ENCODE results near the gene ZNF365. TPM values are rescaled to one million over a fixed set of nuclear protein-coding genes. Genes with fewer than 3 reads are reported as not detected.

Gene ZNF365
- total and polyA plus RNA-seq, 2 of the 8 experiments (the other 6 are each of a cell fraction or from before 2014, with no cell fraction given) = 0.41 to 0.43 TPM

DNA sequence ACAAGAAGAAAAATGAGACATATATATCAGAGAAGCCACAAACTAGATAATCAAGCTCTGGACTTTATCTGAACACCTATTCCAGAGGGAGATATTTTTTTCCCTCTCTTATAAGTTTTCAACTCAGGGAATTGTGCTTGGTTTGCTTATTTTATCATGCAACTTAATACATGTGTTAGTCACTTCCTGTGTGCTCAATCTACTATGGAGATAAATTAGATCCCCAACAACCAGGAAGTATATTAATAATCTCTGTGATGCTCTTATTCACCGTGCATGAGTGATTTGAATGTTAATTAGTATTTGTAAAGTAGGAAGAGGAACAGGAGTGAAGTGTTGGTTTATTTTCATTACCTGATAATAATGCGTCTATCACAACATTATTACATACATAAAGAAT, 38.8 kb upstream of the ZNF365 start (continued):
- TF ChIP-seq KDM4A (IDR thresholded peaks at IDR 0.05; ENCODE audit: low read depth, low read length, severe bottlenecking) (no peak), SAP30 (IDR thresholded peaks at IDR 0.05; ENCODE audit: insufficient read depth, insufficient replicate concordance, low read length) (no peak), POLR2A (IDR thresholded peaks at IDR 0.05; ENCODE audit: control extremely low read depth in 1 of 2, low read depth in 2 of 2, low read length in 2 of 2) (no peak), CBX5 (IDR thresholded peaks at IDR 0.05; ENCODE audit: low read depth, low read length) (no peak), TAF1 (IDR thresholded peaks at IDR 0.05; ENCODE audit: low read depth, low read length) (no peak)

All from H1 (cell line).